A673 (cell line): ENCODE data around the gene LIX1L. TPM values are rescaled to one million over a fixed set of nuclear protein-coding genes. Genes with fewer than 3 reads are reported as not detected.

Experiments used
- BruUV-seq: library from RNA; stranded (reverse); fragments of 400-500 nt; replicated peaks from 2 replicates; lab custom pipeline; 2021; lab: Mats Ljungman, UMichigan
- CTCF ChIA-PET: fragments of 300-600 bp; sonication (Branson Sonifier 250); formaldehyde crosslinking; loops from one replicate; lab custom pipeline; 2022; ENCODE audit warnings: antibody characterized with exemption; lab: Charles Lee
- POLR2A ChIA-PET: fragments of 300-600 bp; sonication (Branson Sonifier 250); formaldehyde crosslinking; loops from one replicate; lab custom pipeline; 2022; ENCODE audit warnings: antibody characterized with exemption; ENCODE audit not compliant: low non-redundant PET; lab: Charles Lee
- DNase-seq: peaks from one replicate; pipeline ENCODE4 v3.0.0-alpha.2; 2015; ENCODE audit warnings: low spot score
- H3K27ac ChIP-seq: fragments of 200-600 bp; sonication (generic); 2 replicates; pipeline ENCODE4 v1.5.1; 2016; ENCODE audit warnings: mixed run types, low read depth, mild to moderate bottlenecking, mixed read lengths, antibody characterized with exemption, low read length; ENCODE audit not compliant: poor library complexity, severe bottlenecking
- H3K27me3 ChIP-seq: fragments of 200-600 bp; sonication (generic); replicated peaks from 2 replicates; pipeline ENCODE4 v1.6.1; 2017; ENCODE audit warnings: mixed run types, low read depth, mild to moderate bottlenecking, mixed read lengths, antibody characterized with exemption, low read length; ENCODE audit not compliant: insufficient read depth, poor library complexity
- H3K36me3 ChIP-seq: fragments of 200-600 bp; sonication (generic); 2 replicates; pipeline ENCODE4 v1.6.1; 2016; ENCODE audit warnings: mixed run types, mild to moderate bottlenecking, mixed read lengths, antibody characterized with exemption, low read length; ENCODE audit not compliant: insufficient read depth, poor library complexity, severe bottlenecking
- H3K4me1 ChIP-seq: fragments of 200-600 bp; sonication (generic); 2 replicates; pipeline ENCODE4 v1.6.1; 2017; ENCODE audit warnings: mixed run types, mild to moderate bottlenecking, mixed read lengths, antibody characterized with exemption, low read length; ENCODE audit not compliant: insufficient read depth, poor library complexity, severe bottlenecking
- H3K4me3 ChIP-seq: fragments of 200-600 bp; sonication (generic); 2 replicates; pipeline ENCODE4 v1.5.1; 2016; ENCODE audit warnings: low read depth, mixed run types, mild to moderate bottlenecking, mixed read lengths, low read length; ENCODE audit not compliant: poor library complexity, severe bottlenecking
- H3K9me3 ChIP-seq: fragments of 200-600 bp; sonication (generic); 2 replicates; pipeline ENCODE4 v1.6.1; 2016; ENCODE audit warnings: mixed run types, low read depth, mild to moderate bottlenecking, mixed read lengths, antibody characterized with exemption, low read length; ENCODE audit not compliant: poor library complexity, severe bottlenecking
- CTCF ChIP-seq: fragments of 300-800, 200-600 bp; sonication (generic); conservative IDR thresholded peaks from 2 replicates; pipeline ENCODE4 v1.5.1; 2017; ENCODE audit warnings: low read depth, mild to moderate bottlenecking, antibody characterized with exemption, low read length, moderate library complexity, mixed read lengths
- EZH2 ChIP-seq: fragments of 200-600 bp; sonication (generic); IDR thresholded peaks from 2 replicates; pipeline ENCODE4 v1.6.1; 2017; ENCODE audit warnings: borderline replicate concordance, low read depth, mild to moderate bottlenecking, mixed read lengths, antibody characterized with exemption, low read length; ENCODE audit not compliant: poor library complexity, severe bottlenecking
- intact Hi-C: fragments of 100-400 bp; cut with micrococcal nuclease; formaldehyde crosslinking; loops from one replicate; pipeline ENCODE4 v1.10.0; 2022; ENCODE audit not compliant: unreplicated experiment
- total RNA-seq: library from RNA; stranded (reverse); gene quantifications from 2 replicates; pipeline ENCODE4 v1.2.3, GENCODE V29; 2021

LIX1L gene
- total RNA-seq, 1 experiment from 2014 or later, result 40.1 TPM

- no TSS peak for BruUV-seq
- ChIA-PET CTCF (no interaction called here), POLR2A (no interaction called here)
- Histone ChIP-seq H3K4me3 (no peak overlapping the region), H3K36me3 (no peaks in the 10 kb centered on the region), H3K9me3 (no peaks in the 10 kb centered on the region), H3K4me1 (peaks cover 18% of the 10 kb centered on the region), H3K27ac (no peak overlapping the region), H3K27me3 (peaks cover 22% of the 10 kb centered on the region)
- intact Hi-C loops, result loop anchor here (5.0 kb wide), 1 partner anchor 35 kb away; no protein-coding TSS in a partner anchor
- DNase-seq, result no peak
- TF ChIP-seq EZH2 (no peak), CTCF (no peak)
Observed at GRCh38 chr1:145887631-145888030, 70.2 kb downstream of the LIX1L start.

- no peak for DNase-seq
- Histone ChIP-seq H3K27me3 (peaks cover 22% of the 10 kb centered on the region), H3K9me3 (no peaks in the 10 kb centered on the region), H3K4me3 (no peak overlapping the region), H3K27ac (no peak overlapping the region), H3K36me3 (no peaks in the 10 kb centered on the region), H3K4me1 (peaks cover 11% of the 10 kb centered on the region)
- no TSS peak for BruUV-seq
- intact Hi-C loops, result loop anchor here (5.0 kb wide), 1 partner anchor 35 kb away; no protein-coding TSS in a partner anchor
- no peak for TF ChIP-seq CTCF
- TF ChIP-seq EZH2, result no peak
- ChIA-PET CTCF (no interaction called here), POLR2A (no interaction called here)
Observed at GRCh38 chr1:145886816-145887215, 71.0 kb downstream of the LIX1L start.

- Histone ChIP-seq H3K27ac (no peak overlapping the region), H3K4me1 (peaks cover 8% of the 10 kb centered on the region), H3K9me3 (no peaks in the 10 kb centered on the region), H3K36me3 (no peaks in the 10 kb centered on the region), H3K4me3 (peak overlapping the region; percentile 69), H3K27me3 (peaks cover 22% of the 10 kb centered on the region)
- POLR2A ChIA-PET, result interaction anchor here (0.7 kb wide), 1 partner anchor 41 kb away, joined by 7 read pairs; the partner anchor contains the start of gene NUDT17
- intact Hi-C loops, result loop anchor here (5.0 kb wide), 1 partner anchor 34 kb away; no protein-coding TSS in a partner anchor
- DNase-seq, result no peak
- TF ChIP-seq CTCF (no peak), EZH2 (no peak)
- BruUV-seq, result no TSS peak
- CTCF ChIA-PET, result no interaction called here
Observed at GRCh38 chr1:145886390-145886789, 71.4 kb downstream of the LIX1L start.
